Panc1 (cell line): ENCODE results near the gene SLC35C1. TPM values are rescaled to one million over a fixed set of nuclear protein-coding genes. Genes with fewer than 3 reads are reported as not detected.

Experiments used
- ATAC-seq: fragments of 200-7000 bp; cut with Tn5 transposase; 2 replicates; pipeline ENCODE4 v1.9.1; 2020; ENCODE audit warnings: mild to moderate bottlenecking, moderate library complexity
- BruUV-seq: library from RNA; stranded (reverse); fragments of 400-500 nt; replicated peaks from 2 replicates; lab custom pipeline; 2021; lab: Mats Ljungman, UMichigan
- CTCF ChIA-PET: fragments of 300-600 bp; sonication (Branson Sonifier 250); formaldehyde crosslinking; loops from one replicate; lab custom pipeline; 2022; ENCODE audit warnings: antibody characterized with exemption; lab: Charles Lee
- POLR2A ChIA-PET: fragments of 300-600 bp; sonication (Branson Sonifier 250); formaldehyde crosslinking; loops from one replicate; lab custom pipeline; 2022; ENCODE audit warnings: antibody characterized with exemption; lab: Charles Lee
- DNase-seq: peaks from one replicate; pipeline ENCODE4 v3.0.0-alpha.2; 2010; ENCODE audit warnings: low read depth, low spot score
- H3K27ac ChIP-seq: 2 replicates; pipeline ENCODE4 v1.5.1; 2011; ENCODE audit warnings: mild to moderate bottlenecking, low read length, inconsistent platforms
- H3K27me3 ChIP-seq: fragments of 200-500 bp; sonication (Bioruptor generic); 2 replicates; pipeline ENCODE4 v1.6.0; 2014; ENCODE audit warnings: low read length, inconsistent platforms; ENCODE audit not compliant: control insufficient read depth, insufficient read depth
- H3K36me3 ChIP-seq: fragments of 200-500 bp; sonication (Bioruptor generic); 2 replicates; pipeline ENCODE4 v1.5.1; 2014; ENCODE audit warnings: inconsistent platforms, mild to moderate bottlenecking, low read length, moderate library complexity; ENCODE audit not compliant: control insufficient read depth, insufficient read depth
- H3K4me1 ChIP-seq: 2 replicates; pipeline ENCODE4 v1.5.1; 2011; ENCODE audit warnings: inconsistent platforms, mild to moderate bottlenecking, low read length, moderate library complexity; ENCODE audit not compliant: control insufficient read depth, insufficient read depth
- H3K4me3 ChIP-seq, 2 experiments: 2 replicates each; pipeline ENCODE4 v1.5.1; 2011 to 2012; ENCODE audit warnings: low read depth in 2 of 2, low read length in 2 of 2, mild to moderate bottlenecking in 2 of 2, inconsistent platforms in 1 of 2, moderate library complexity in 1 of 2
- H3K9me3 ChIP-seq: fragments of 200-500 bp; sonication (Bioruptor generic); 2 replicates; pipeline ENCODE4 v1.5.1; 2014; ENCODE audit warnings: low read depth, mild to moderate bottlenecking, inconsistent platforms, low read length, moderate library complexity; ENCODE audit not compliant: control insufficient read depth, insufficient read depth
- CTCF ChIP-seq: fragments of 450-650 bp; IDR thresholded peaks from 2 replicates; pipeline ENCODE4 v1.5.1; 2017; ENCODE audit warnings: mild to moderate bottlenecking
- POLR2AphosphoS5 ChIP-seq: IDR thresholded peaks from 2 replicates; pipeline ENCODE4 v1.6.1; 2012; ENCODE audit warnings: mild to moderate bottlenecking, low read depth, low read length, moderate library complexity
- SIN3A ChIP-seq: IDR thresholded peaks from 2 replicates; pipeline ENCODE4 v1.6.1; 2012; ENCODE audit warnings: low read depth, mild to moderate bottlenecking, low read length, moderate library complexity, borderline replicate concordance; ENCODE audit not compliant: insufficient read depth
- TCF7L2 ChIP-seq: IDR thresholded peaks from 2 replicates; pipeline ENCODE4 v1.6.1; 2011; ENCODE audit warnings: mild to moderate bottlenecking, low read depth, low read length, inconsistent platforms
- in situ Hi-C: cut with HindIII; loops from 2 replicates; pipeline ENCODE4 v1.10.0; 2016; ENCODE audit warnings: low sequenced_read_pairs, low pct_unique_long_range_greater_than_20kb
- intact Hi-C: fragments of 100-400 bp; cut with micrococcal nuclease; formaldehyde crosslinking; loops from one replicate; pipeline ENCODE4 v1.10.0; 2022; ENCODE audit not compliant: unreplicated experiment
- total RNA-seq: library from RNA; stranded (reverse); gene quantifications from one replicate; pipeline ENCODE4 v1.2.1, GENCODE V29; 2021; ENCODE audit not compliant: unreplicated experiment
- TF ChIP-seq, protein P1 (sequence below), 2 experiments: IDR thresholded peaks; 2 replicates each; pipeline ENCODE4 v1.6.1; 2011 to 2012; ENCODE audit warnings: low read depth in 2 of 2, control low read depth in 1 of 2, low read length in 1 of 2, mild to moderate bottlenecking in 1 of 2, moderate library complexity in 1 of 2; ENCODE audit not compliant: insufficient read depth in 1 of 2

SLC35C1 gene
- total RNA-seq, 1 experiment from 2014 or later: 13.4 TPM

DNA sequence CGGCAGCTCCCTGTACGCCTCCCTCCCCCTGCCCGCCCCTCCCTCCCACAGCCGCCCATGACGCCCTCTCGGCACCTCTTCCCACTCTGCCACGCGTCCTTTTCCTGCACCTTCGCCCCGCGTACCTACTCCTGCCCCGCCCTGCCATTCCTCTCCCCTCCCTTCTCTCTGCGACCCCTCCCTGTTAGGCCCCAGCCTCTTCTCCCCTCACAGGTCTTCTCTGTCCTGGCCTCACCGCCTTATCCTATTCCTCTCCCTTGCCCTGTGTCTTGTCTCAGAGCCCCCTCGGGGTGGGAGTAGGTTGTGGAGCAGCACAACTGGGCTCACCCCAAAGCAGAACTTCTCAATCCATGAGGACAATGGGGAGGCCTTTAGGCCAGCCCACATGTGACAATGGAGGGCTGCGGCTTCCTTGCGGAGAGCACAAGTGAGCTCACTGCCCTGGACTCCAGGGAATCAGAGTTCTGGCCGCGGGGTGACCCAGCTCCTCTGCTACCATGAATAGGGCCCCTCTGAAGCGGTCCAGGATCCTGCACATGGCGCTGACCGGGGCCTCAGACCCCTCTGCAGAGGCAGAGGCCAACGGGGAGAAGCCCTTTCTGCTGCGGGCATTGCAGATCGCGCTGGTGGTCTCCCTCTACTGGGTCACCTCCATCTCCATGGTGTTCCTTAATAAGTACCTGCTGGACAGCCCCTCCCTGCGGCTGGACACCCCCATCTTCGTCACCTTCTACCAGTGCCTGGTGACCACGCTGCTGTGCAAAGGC is 539 bp downstream of the SLC35C1 start:
- Histone ChIP-seq H3K4me1 (peaks cover 22% of the 10 kb centered on the region), H3K4me3 (peak overlapping the region; percentile 67 to 91), H3K36me3 (no peaks in the 10 kb centered on the region; the same call in 1 of the 2 replicates), H3K27ac (peak overlapping the region; percentile 89), H3K27me3 (no peaks in the 10 kb centered on the region), H3K9me3 (no peaks in the 10 kb centered on the region)
- CTCF ChIA-PET: interaction anchor here (0.6 kb wide), 1 partner anchor 9 kb away, joined by 7 read pairs; no protein-coding TSS in a partner anchor
- intact Hi-C loops (no loop called here), in situ Hi-C loops (no loop called here)
- ATAC-seq: peak; percentile 57
- POLR2A ChIA-PET: interaction anchor here (0.6 kb wide), 1 partner anchor 399 kb away, joined by 3 read pairs; no protein-coding TSS in a partner anchor
- no peak for DNase-seq
- BruUV-seq: no TSS peak
- TF ChIP-seq, protein P1, sequence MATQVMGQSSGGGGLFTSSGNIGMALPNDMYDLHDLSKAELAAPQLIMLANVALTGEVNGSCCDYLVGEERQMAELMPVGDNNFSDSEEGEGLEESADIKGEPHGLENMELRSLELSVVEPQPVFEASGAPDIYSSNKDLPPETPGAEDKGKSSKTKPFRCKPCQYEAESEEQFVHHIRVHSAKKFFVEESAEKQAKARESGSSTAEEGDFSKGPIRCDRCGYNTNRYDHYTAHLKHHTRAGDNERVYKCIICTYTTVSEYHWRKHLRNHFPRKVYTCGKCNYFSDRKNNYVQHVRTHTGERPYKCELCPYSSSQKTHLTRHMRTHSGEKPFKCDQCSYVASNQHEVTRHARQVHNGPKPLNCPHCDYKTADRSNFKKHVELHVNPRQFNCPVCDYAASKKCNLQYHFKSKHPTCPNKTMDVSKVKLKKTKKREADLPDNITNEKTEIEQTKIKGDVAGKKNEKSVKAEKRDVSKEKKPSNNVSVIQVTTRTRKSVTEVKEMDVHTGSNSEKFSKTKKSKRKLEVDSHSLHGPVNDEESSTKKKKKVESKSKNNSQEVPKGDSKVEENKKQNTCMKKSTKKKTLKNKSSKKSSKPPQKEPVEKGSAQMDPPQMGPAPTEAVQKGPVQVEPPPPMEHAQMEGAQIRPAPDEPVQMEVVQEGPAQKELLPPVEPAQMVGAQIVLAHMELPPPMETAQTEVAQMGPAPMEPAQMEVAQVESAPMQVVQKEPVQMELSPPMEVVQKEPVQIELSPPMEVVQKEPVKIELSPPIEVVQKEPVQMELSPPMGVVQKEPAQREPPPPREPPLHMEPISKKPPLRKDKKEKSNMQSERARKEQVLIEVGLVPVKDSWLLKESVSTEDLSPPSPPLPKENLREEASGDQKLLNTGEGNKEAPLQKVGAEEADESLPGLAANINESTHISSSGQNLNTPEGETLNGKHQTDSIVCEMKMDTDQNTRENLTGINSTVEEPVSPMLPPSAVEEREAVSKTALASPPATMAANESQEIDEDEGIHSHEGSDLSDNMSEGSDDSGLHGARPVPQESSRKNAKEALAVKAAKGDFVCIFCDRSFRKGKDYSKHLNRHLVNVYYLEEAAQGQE (IDR thresholded peaks at IDR 0.05; ENCODE audit: insufficient read depth in 1 of 2, low read depth in 2 of 2, low read length in 1 of 2): no peak

- CTCF ChIA-PET: interaction anchor here (0.6 to 1.1 kb wide), 2 partner anchors 9 to 35 kb away, joined by 3 to 7 read pairs; no protein-coding TSS in a partner anchor
- in situ Hi-C loops: no loop called here
- TSS peak; percentile 58 for BruUV-seq
These were observed 1.4 kb downstream of the SLC35C1 start for GRCh38 chr11:45806072-45806933.

More at GRCh38 chr11:45806072-45806933, 1.4 kb downstream of the SLC35C1 start:
- TF ChIP-seq SIN3A (no peak), CTCF (no peak), TCF7L2 (no peak), POLR2AphosphoS5 (no peak)
- TF ChIP-seq, protein P1 (IDR thresholded peaks at IDR 0.05; ENCODE audit: insufficient read depth in 1 of 2, low read depth in 2 of 2, low read length in 1 of 2): no peak
- no peak for ATAC-seq
- Histone ChIP-seq H3K27ac (peak overlapping the region; percentile 89), H3K9me3 (no peaks in the 10 kb centered on the region), H3K4me3 (peak overlapping the region; percentile 67 to 91), H3K36me3 (no peaks in the 10 kb centered on the region; the same call in 1 of the 2 replicates), H3K27me3 (no peaks in the 10 kb centered on the region), H3K4me1 (peaks cover 22% of the 10 kb centered on the region)
- intact Hi-C loops: no loop called here
- POLR2A ChIA-PET: interaction anchor here (0.6 kb wide), 1 partner anchor 400 kb away, joined by 3 read pairs; no protein-coding TSS in a partner anchor
- DNase-seq: no peak
